Measurements from ENCODE around the gene GRIK4.

The GRIK4 gene

DNA sequence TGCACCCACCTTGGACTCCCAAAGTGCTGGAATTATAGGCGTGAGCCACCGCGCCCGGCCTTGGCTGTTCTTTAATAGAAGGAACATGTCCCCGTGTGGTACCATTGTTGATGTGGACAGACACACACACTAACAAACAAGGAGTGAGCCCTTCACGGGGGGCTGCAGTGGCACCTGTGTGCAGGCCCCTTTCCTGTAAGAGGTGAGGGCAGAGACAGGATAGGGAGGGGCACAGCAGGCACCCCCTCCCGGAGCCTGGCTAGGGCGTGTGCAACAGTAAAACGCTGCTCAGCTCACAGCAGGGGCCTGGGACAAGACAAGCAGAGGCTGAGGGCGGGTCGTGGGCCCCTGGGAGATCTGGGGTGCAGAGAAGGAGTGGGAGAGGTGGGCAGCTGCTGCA, 37.8 kb downstream of the GRIK4 start:
- DNase-seq = no peak

DNA sequence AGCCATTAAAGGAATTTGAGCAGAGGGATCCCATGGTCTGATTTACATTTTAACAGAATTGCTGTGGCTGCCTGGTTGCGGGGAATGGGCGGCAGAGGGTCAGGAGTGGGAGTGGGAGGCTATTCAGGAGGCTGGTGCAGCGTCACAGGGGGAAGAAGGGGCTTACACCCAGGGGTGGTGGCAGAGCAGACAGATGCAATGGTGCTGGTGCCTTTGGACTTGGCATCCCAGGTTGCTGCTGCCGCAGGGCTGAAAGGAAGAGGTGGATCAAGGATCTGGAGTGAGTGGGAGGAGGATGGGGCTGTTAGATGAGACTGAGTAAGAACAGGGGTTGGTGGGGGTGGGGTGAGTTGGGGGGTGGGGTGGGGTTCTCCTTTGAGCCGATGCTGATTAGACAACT, 38.5 kb downstream of the GRIK4 start:
- DNase-seq = no peak

DNA sequence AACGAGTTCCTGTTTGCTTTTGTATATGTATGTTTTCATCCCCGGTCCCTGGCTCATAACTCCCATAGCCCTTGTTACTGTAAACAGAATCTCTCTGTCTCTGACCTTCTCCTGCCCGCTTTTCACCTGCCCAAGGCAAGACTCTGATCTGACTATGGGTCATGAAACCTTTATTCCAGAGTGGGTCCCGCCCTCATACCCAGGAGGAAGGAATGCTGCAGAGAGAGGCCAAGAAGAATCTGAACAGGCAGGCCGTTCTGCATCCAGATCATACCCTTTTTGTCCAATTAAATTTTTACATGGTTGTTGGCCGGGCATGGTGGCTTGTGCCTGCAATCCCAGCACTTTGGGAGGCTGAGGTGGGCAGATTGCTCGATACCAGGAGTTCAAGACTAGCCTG, 39.6 kb downstream of the GRIK4 start:
- DNase-seq = no peak

DNA sequence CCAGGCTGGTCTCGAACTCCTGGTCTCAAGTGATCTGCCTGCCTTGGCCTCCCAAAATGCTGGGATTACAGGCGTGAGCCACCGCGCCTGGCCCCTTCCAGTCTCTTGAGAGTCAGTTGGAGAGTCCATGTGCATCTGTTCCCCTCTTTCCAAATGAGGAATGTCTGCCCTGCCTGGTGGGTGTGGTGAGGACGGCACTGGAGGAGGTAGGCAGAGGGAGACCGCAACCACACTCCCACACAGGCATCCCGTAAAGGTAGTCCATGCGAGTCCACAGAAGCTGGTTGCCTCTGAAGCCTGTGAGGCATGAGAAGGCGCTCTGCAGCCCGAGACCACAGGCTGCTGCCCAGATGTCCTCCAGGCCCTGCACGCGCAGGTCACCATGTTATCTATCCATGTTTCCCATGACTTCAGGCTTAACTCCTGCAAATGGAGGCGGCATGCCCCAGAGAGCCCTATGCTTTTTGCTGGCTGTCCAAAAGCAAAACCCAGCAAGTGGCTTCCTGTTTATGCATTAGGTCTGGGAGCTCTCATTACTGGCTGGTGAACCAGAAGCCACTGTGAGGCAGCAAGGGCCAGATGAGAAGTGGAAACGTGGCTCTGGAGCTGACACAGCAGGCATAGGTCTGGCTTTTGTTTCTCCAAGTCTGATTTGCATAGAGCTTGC, 43.4 kb downstream of the GRIK4 start:
- no peak for DNase-seq

DNA sequence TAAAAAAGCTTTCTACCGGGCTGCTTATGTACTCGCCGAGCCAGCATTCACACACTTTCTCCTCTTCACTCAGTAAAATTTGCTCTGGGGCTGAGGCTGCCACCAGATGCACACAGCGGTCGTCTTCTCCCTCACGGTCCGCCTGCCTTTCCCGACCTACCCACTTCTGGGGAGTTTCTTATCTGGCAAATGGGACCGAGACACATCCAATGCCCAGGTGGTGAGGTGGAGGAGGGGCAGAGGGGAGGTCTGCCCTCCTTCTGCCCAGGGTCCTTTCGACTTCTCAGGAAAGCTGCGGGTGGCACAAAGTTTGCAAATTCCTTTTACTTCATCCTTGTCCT, 43.9 kb downstream of the GRIK4 start:
- DNase-seq = no peak

DNA sequence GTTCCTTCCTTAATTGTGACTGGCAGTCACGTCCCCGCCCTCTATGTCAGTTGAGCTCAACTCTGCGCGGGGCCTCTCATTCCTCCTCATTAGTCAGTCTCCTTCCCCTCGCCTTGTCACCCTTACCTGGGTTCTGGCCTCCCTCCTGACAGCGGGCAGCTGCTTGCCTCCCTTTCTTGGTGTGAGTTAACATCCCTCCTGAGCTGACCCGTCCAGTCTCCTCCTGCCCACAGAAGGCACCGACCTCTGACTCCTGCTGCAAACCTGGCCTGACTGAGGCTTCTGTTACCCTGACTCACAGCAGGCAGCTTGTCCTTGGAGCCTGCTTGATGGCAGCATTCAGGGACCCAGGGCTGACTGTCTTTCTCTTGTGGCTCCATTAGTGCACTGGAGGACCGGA, 45.2 kb downstream of the GRIK4 start:
- no peak for DNase-seq

DNA sequence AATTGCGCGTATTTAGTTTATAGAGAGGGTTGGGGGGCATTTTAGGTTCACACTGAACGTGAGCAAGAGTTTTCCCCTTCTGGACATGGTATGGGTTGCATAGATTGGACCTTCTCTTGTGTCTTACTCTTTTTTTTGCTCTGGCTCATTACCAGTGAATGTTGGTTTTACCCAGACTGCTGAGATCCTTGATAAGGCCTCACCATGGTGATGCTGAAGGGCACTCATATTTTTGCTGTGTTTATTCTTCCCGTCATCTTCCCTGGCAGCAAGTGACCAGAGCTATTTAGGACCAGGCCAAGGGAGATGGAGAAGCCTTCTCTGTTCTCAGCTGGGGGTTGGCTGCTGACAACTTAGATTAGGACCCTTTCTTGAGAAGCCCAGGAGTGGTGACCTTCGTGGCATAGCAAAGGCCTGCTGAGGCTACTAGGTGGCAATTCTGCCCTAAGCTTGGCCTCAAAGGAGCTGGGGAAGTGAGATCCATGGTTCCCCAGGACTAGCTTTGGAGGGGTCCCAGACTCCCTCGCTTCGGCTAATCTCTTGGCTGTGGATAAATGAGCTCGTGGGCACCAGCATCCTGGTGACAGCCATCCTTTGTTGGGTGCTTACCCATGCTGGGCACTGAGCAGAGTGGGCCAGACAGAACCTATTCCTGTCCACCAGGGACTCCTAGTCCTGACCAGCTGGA, 47.3 kb downstream of the GRIK4 start:
- DNase-seq = no peak

DNA sequence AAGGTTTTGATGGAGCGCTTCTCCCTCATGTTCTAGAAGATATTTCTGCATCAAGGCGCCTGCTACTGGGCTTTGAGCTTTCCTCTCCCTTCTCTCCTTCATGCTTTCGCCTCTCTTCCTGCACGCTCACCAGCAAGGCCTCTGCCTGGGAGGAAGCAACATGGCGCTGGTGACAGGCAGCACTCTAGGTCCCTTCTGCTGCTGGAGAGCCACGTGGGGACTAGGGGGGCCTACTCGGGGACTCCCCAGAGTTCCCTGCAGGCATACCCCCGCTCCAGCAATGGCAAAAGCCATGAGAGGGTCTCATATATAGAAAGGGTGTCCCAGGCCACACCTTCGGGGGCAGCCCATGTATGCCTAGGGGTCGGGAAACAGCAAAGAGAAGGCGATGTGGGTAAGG, 49.7 kb downstream of the GRIK4 start:
- DNase-seq = no peak

DNA sequence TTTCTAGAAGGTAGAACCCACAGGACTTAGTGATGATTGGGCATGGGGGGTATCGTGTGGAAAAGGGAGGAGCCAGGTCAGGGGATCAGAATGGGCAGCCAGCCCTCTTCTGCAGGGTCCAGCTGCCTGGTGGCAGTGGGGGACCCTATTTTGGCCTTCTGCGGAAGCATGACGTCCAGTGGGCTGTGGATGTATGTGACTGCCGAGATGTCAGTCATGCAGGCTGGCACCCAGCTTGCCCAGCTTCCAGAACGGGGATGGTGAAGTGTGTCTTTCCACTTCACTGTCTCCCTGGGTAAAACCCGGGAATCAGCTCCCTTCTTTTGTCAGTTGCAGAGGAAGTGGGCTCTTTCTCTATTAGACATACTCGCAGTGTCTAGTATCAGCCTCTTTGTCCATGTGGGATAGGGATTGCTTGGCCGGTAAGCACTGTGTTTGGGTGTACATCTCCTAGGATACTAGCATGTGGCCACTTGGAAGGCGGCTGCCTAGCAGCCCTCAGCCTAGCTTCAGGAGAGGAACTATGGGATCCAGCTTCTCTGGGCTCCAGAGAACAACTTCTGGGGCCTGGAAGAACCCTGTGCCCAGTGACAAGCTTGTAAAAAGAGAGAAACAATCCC, 51.4 kb downstream of the GRIK4 start:
- DNase-seq = peak in 8 of 14 donors; percentile 24 to 46 (median 36)

DNA sequence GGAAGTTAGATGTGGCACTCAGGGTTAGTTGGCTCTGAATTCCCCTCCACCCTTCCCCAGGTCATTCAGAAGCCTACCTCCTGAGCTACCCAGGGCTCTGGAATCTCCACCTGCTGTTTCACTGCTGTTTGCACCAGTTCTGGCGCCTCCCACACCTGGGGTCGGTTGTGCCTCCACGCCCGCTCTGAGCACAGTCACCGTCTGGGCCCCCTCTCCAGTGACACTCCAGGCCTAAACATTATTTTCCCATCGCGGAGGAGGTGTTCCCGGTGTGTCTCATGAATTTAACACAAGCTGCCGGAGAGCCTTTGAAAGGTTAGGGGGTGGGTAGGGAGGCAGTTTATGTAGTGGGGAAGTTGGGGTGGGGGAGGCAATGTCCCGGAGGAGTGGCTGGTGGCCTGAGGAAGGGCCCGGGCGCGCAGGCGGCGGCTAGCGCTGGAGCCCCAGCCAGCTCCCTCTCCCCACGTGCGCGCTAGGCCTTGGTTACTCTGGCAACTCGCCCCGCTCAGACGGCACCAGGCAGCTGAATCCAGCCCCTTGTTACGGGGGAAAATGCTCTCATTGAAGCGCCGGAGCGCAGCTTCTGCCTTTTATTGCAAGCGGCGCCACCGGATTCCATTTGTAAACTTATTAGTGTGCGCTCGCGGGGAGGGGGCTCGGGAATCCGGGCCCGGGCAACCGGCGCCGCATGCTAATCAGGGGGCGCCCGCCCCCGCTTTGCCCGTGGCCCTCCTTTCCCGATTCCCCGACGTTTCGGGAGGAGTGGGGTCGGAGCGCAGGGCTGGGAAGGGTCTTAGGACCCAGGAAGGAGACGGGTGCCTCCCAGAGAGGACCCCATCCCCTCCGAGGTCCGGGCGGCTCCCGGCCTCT, 52.4 kb downstream of the GRIK4 start:
- DNase-seq = peak in 12 of 14 donors; percentile 11 to 85 (median 77)

DNA sequence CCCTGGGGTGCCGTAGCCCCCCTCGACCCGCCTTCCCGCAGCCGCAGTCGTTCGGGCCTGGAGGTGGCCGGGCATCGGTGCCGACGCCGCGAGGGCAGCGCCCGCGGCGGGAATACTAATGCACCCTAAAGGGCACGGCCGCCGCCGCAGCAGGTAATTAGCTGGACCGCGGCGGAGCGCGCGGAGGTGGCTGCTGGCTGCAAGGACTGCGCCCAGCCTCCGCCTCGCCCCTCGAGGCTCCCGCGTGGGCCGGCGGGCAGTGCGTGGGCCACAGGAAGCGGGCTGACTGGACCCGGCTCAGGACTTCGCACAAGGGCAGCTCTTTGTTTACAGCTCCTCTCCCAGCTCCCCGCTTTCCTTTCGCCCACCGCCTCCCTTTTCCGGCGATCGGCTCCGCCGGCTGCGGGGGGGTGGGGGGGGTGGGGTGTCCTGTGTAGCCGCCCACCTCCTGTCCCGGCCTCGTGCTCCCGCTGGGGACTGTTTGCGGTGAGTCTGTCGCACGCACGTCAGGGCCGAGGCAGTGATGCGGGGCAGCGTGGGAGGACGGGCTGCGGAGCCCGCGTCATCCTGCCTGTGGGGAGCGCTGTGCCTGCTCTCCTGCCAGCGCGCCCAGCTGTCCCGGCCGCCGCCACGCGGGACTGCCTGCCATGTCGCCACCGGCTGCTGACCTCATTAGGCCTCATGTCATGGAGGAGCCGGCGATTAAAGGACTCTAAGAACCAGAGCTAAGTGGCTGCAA, 53.2 kb downstream of the GRIK4 start:
- DNase-seq = peak in 12 of 14 donors; percentile 23 to 84 (median 68)

DNA sequence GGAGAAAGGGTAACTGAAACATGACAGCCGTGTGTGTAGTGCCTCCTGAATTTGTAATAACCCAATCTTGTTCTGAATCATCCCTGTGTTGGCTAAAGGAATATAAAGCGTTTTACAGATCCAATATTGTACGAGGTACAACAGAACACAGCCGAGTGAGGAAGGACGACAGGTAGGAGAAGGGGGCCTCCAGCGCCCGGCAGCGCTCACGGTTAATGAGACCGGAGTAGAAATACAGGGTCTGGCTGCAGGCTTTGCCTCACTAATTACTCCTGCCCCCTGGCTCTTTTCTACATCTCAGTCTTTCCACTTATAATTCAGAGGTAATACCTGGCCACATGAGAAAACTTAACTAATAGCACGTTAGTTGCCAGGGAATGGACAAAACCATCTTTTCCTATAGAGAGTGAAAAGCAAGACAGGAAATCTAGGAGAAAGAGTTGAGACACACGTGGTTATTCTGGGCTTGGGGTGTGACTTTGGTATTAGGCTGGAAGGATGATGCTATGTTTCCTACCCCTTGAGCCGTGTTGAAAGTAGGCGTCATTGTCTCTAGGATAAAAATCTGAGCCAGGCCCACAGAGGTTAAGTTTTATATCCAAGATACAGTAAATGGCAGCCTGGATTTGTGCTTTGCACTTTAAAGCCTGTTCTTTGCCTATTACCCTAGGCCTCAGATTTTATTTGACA, 54.1 kb downstream of the GRIK4 start:
- no peak for DNase-seq

DNA sequence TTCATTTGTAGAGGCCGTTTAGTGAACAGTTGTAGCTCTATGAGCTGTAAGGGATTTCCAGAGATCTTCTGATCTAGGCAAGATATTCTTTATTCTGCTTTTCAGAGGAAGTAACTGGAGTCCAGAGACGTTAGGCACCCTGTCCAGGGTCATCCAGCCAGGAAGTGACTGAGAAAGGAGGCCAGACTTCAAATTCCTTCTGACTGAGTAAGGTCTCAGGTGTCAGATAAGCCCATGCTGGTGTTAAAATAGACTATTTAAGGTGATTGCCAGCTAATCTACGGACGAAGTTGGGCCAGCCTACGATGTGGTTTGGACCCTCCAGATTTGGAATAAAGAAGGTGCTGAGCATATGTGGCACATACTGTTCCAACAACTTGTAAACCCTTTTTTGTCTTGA, 54.6 kb downstream of the GRIK4 start:
- DNase-seq = no peak

DNA sequence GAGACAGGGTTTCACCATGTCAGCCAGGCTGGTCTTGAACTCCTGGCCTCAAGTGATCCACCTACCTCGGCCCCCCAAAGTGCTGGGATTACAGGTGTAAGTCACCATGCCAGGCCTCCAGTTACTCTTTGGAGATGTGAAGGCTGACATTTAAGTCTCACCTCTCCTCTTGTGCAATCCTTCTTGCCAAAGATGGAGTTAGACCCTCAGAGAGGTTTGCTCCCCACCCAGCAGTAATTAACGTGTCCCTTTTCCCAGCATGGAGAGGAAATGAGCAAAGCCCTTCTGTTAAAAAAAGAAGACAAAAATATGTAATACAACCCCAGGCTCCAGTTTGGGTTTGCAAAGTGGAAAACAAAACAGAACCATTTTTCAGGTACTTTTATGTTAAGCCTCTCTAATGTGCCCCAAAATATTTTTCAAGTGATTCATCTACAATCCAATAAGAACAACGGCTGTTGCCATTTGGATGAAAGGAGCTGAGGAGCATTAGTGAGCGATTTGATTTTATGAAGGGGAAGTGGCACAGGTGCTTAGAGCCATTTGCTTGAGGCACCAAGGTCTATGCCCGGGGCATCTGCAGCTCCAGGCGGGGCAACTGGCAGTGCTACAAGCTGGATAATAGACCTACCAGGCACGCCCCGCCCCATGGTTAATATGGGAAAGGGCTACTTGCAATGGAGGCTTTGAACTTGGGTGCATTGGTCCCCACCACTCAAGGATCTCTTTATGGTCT, 57.2 kb downstream of the GRIK4 start:
- no peak for DNase-seq

DNA sequence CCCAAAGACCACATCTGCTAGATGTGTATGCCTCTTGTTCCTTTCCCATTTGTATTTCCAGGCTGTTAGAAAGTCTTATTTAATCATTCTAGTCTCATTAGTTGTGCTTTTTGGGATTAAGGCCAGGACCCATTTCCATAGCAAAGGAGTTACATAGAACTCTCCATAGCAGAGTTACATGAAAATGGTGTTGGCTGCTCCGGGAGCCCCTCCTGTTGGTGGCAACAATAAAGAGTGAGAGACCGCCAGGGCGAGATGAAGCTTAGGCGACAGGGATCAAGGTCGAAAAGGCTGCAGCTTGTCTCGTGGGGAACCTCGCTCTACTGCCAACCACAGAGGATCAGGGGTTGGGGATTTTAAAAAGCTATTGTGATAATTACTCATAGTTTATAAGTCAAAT, 58.3 kb downstream of the GRIK4 start:
- DNase-seq = no peak

DNA sequence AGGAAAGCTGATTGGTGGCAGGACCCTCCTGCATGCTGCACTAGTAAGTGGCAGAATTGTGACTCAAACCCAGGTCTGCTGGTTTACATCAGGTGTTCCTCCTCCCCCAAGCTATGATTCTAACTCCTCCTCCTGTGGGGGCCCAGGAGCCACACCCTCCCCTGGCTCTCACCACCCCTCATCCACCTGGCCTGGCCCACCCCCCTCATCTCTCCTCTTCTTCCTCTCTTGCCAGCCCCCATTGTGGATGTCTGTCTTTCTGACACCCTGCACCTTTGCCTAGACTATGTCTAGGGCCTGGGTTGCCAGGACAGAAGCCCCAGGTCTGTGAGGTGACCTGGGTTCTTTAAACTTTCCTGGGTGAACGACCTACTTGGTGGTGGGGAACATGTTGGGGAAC, 59.9 kb downstream of the GRIK4 start:
- DNase-seq = no peak

DNA sequence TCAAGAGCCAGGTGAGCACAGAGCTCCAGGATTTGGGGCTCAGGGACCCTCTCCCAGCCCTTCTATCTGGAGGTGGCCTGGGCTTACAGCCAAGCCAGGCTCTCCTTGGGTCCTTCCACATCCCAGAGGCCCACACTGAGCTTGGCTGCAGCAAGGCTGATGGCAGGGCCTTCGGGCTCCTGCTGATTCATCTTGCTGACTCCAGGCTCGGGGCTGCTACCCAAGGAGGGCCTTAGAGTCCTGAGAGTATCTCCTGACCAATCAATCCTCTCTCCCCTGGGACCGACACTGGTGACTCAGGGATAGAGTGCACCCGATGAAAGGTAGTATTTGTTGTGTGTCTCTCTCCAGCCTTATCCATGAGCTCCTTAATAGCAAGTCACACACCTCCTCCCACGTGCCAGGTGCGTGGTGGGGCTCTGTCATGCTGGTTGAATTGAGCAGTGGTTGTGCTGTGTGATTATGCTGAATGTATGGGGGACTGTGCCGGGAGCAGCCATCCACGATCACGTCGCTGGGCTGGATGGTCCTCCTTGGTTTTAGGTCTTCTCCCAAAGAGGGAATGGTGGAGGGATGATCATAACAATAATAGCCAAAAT, 62.3 kb downstream of the GRIK4 start:
- DNase-seq = no peak

DNA sequence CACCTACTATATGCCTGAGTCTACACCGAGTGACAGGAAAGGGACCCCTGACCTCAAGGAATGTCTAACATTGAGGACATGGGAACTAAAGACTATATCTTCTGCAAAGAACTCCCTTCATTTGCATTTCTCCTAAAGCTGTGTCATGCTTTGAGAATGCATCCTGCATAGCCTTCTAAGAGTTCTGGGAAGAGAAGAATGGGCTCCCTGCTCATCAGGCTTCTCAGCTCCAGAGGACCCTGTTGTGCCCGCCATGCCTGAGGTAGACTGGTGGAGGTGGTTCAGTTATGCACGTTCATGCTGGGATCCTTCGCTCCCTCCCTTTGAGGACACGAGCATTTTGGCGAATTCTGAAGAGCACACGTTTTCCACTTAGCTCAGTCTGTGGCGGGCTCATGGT, 63.3 kb downstream of the GRIK4 start:
- no peak for DNase-seq

DNA sequence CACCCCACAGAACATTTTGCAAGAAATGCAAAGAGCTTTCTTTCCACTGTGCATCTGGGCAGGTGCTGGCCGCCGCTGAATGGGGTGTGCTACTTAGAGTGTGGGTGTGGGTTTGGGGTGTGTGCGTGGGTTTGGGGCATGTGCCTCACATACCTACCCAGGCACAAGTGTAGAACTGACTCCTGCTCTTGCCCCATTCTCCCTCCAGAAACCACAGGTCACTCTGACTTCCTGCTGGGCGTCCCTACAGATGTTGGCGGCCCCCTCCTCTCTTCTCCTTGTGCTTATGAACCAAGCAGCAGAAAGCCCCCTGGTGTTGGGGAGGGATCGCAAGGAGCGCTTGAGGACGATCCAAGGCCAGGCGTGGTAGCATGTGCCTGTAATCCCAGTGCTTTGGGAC, 63.9 kb downstream of the GRIK4 start:
- DNase-seq = no peak

DNA sequence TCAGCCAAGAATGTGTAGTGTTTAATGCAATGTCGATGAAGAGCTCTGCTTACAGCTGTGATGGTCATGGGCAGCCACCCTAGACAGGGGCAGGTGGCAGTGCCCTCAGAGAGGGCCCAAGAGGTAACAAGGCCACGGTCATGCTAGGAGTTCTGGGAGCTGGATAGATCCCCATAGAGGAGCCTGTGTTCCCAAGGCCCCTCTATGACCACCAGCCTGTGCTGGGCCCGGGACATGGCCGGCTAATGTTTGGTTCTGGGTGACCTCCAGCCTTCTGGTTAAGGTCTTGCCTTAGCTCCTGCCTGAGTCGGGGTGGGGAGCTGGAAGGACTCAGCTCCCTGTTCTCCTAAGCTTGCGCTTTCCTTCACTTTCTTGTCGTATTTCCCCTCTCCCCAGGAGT, 65.1 kb downstream of the GRIK4 start:
- no peak for DNase-seq

DNA sequence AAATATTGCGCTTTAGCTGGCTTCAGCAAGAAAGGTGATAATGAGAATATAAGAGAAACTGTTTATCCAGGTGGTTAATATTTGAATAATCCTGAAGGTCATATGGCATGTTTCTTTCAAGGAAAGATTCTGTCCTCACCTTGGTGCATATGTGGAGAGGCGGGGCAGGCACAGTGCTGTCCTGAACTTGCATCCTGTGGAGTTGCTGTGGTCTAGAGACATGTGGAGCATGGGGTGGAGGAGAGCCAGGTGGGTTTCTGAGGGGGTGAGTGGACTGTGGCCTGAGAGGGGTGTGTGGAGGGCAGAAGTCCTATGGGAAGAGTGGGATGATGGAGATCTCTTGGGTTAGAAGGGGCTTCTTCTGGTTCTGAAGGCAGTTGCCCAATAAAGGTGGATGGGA, 65.5 kb downstream of the GRIK4 start:
- DNase-seq = no peak
